ENCODE results near the gene CSTF3. TPM values are rescaled to one million over a fixed set of nuclear protein-coding genes. Genes with fewer than 3 reads are reported as not detected.

The CSTF3 gene
- total and polyA plus RNA-seq, 9 of the 15 experiments (the other 6 are each of a cell fraction or from before 2014, with no cell fraction given): 37.0 to 111 (median 61.0) TPM

GRCh38 chr11:33057284-33057683, 104.0 kb downstream of the CSTF3 start:
- Histone ChIP-seq H3K4me3 (no peak overlapping the region), H3K9me3 (replicated peaks; ENCODE audit: control insufficient read depth, insufficient read depth, low read depth, low read length) (no peaks in the 10 kb centered on the region), H3K79me2 (ENCODE audit: control insufficient read depth, insufficient read depth, low read length) (no peaks in the 10 kb centered on the region), H3K4me1 (replicated peaks in 1 of 2; ENCODE audit: control insufficient read depth in 2 of 2, insufficient read depth in 2 of 2, low read length in 2 of 2) (no peaks in the 10 kb centered on the region), H4K20me1 (replicated peaks; ENCODE audit: control insufficient read depth, insufficient read depth, low read length) (no peaks in the 10 kb centered on the region), H3K36me3 (ENCODE audit: control insufficient read depth, insufficient read depth, low read length) (peaks cover 9% of the 10 kb centered on the region; the same call in 2 of the 3 replicates), H3K9ac (ENCODE audit: insufficient read depth in 1 of 2, low read depth in 2 of 2, low read length in 2 of 2) (no peak overlapping the region), H2AFZ (ENCODE audit: low read depth, low read length) (no peak overlapping the region), H3K9me1 (ENCODE audit: control insufficient read depth, insufficient read depth, low read length) (no peaks in the 10 kb centered on the region), H3K27ac (ENCODE audit: extremely low read depth, low read depth, low read length) (no peak overlapping the region), H3K4me2 (ENCODE audit: insufficient read depth, low read length) (no peak overlapping the region), H3K27me3 (ENCODE audit: control insufficient read depth in 2 of 2, insufficient read depth in 2 of 2, low read length in 2 of 2) (no peaks in the 10 kb centered on the region)
- intact Hi-C loops (cut with micrococcal nuclease) (no loop called here), in situ Hi-C loops (cut with MboI) (no loop called here)
- ATAC-seq (no peak), FAIRE-seq (no peak), DNase-seq (ENCODE audit: extremely low read depth in 1 of 4, low spot score in 3 of 4) (no peak)
- TF ChIP-seq HNRNPUL1 (IDR thresholded peaks at IDR 0.05; ENCODE audit: low read length): no peak
- no peak for TF ChIP-seq MEF2A (IDR thresholded peaks at IDR 0.05; ENCODE audit: control insufficient read depth, low read depth, low read length)
- TF ChIP-seq, protein P1, sequence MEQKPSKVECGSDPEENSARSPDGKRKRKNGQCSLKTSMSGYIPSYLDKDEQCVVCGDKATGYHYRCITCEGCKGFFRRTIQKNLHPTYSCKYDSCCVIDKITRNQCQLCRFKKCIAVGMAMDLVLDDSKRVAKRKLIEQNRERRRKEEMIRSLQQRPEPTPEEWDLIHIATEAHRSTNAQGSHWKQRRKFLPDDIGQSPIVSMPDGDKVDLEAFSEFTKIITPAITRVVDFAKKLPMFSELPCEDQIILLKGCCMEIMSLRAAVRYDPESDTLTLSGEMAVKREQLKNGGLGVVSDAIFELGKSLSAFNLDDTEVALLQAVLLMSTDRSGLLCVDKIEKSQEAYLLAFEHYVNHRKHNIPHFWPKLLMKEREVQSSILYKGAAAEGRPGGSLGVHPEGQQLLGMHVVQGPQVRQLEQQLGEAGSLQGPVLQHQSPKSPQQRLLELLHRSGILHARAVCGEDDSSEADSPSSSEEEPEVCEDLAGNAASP (IDR thresholded peaks at IDR 0.05): no peak
- no peak for TF ChIP-seq ARID3B (CRISPR knock-in tag; IDR thresholded peaks at IDR 0.05; ENCODE audit: borderline replicate concordance)
- TF ChIP-seq, protein P2, sequence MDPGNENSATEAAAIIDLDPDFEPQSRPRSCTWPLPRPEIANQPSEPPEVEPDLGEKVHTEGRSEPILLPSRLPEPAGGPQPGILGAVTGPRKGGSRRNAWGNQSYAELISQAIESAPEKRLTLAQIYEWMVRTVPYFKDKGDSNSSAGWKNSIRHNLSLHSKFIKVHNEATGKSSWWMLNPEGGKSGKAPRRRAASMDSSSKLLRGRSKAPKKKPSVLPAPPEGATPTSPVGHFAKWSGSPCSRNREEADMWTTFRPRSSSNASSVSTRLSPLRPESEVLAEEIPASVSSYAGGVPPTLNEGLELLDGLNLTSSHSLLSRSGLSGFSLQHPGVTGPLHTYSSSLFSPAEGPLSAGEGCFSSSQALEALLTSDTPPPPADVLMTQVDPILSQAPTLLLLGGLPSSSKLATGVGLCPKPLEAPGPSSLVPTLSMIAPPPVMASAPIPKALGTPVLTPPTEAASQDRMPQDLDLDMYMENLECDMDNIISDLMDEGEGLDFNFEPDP (CRISPR knock-in tag; IDR thresholded peaks at IDR 0.05): no peak
- TF ChIP-seq GABPA (tag; conservative IDR thresholded peaks at IDR 0.05; ENCODE audit: low read depth): no peak
- ChIA-PET POLR2A (interaction anchor here (0.9 kb wide), 1 partner anchor 10 kb away, joined by 3 read pairs; no protein-coding TSS in a partner anchor), CTCF (ENCODE audit: low intra/inter-chr PET ratio) (no interaction called here)
- 86% methylated on average over 1 of the region's 1 CpG for WGBS (ENCODE audit: insufficient coverage, low coverage, missing lambda C conversion rate)
- no TSS peak for BruUV-seq (replicated peaks)
